SK-MEL-5 (cell line): ENCODE results near the gene CHEK1. TPM values are rescaled to one million over a fixed set of nuclear protein-coding genes. Genes with fewer than 3 reads are reported as not detected.
A peak's percentile ranks its signal among the peaks of the same experiment; 100 is the strongest.

ENCODE experiments used
- DNase-seq: peaks from one replicate; pipeline ENCODE4 v3.0.0-alpha.2; 2016; ENCODE audit warnings: low read depth, low spot score
- in situ Hi-C: cut with HindIII; loops from 2 replicates; pipeline ENCODE4 v1.10.0; 2016; ENCODE audit warnings: low sequenced_read_pairs, high pct_unique_total_duplicates, low pct_unique_long_range_greater_than_20kb
- total RNA-seq: library from RNA; depleted of rRNA; stranded (reverse); fragments of >200 nt; shearing (Covaris generic); gene quantifications from 2 replicates; pipeline ENCODE4 v1.2.3, GENCODE V29; 2014

Gene CHEK1
- total RNA-seq, 1 experiment from 2014 or later: 25.0 TPM

DNA sequence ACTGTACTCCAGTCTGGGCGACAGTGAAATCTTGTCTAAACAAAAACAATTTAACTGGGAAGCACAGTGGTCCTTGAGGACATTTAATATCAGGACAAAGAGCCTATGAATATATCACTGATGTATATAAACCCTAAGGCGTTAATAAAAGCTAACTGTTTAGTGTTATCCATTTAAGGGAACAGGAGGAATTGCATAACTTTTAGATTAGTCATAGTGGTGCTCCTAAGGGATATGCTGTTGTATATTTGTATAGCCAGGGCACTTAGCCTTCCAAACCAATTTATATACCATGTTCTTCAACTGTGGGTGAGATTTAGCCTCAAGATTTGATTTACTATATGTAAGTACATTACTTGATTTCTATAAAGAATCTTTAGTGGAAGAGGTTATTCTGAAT is 3.0 kb upstream of the CHEK1 start:
- in situ Hi-C loops: no loop called here
- DNase-seq: peak; percentile 5

DNA sequence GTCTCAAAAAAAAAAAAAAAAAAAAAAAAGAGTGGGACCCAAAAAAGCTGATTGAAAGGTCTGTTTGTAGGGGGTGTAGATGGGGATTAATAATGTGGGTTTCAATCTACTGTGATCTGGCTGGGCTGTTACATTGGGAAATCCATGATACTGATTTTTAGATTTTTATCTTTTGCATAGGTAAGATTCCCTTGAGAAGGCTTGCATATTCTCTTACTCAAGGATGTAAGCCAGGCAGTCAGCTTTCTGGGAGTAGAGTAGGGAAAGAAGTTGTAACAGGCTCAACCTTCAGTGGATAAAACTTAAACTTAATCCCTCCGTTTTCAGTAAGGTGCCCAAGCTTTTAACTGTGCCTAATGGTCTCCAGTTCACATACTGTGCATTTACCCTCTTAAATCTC is 1.9 kb upstream of the CHEK1 start:
- in situ Hi-C loops: no loop called here
- DNase-seq: no peak

DNA sequence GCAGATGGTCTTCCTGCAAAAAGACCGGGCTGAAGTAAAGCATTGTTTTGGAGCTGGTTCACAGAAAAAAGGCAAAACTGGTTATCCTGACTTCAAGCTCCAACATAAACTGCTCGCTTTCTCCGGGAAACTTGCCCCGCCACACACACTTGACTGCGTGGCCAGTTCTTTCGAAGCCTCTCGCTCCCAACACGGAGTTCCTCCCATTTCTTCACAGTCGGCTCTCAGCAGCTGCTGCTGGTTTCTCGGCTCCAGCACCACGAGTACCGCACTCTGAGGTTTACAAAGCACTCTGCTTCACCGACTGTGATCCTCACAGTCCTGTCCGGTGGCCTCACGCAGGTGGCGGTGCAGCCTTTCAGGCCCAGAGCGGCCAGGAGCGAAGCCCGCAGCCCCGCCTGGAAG is 264 bp downstream of the CHEK1 start:
- in situ Hi-C loops: no loop called here

DNA sequence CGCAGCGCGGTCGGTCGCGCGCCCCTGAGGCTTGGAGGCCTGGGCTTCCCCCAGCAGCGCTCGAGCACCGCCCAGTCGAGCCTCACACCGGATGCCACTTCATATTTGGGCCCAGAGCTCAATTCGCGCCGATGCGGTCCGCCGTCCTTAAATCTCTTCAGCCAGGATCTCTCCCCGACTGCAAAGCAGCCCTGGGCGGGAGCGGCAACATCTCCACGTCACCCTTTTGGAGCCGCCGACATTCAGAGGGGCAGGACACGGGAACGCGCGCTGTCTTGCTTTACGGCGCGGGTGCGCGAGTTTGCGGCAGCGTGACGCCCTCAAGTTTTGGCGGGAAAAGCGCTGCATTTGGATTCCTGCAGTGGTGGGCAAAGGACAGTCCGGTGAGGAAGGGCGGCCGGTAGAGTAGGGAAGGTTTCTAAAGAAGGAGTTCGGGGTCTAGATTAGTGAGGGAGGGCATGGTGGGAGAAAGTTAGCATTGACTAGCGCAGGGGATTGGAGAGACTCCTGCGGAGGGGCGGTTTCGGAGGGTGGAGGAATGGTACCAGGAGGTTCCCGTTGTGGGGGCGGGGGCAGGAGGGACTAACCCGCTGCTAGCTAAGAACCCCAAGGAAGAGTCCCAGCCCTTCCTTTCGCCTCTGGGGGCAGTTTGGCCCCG is 796 bp downstream of the CHEK1 start:
- DNase-seq: peak; percentile 85
- in situ Hi-C loops: no loop called here

More for the DNA sequence above, 264 bp downstream of the CHEK1 start:
- DNase-seq: no peak

DNA sequence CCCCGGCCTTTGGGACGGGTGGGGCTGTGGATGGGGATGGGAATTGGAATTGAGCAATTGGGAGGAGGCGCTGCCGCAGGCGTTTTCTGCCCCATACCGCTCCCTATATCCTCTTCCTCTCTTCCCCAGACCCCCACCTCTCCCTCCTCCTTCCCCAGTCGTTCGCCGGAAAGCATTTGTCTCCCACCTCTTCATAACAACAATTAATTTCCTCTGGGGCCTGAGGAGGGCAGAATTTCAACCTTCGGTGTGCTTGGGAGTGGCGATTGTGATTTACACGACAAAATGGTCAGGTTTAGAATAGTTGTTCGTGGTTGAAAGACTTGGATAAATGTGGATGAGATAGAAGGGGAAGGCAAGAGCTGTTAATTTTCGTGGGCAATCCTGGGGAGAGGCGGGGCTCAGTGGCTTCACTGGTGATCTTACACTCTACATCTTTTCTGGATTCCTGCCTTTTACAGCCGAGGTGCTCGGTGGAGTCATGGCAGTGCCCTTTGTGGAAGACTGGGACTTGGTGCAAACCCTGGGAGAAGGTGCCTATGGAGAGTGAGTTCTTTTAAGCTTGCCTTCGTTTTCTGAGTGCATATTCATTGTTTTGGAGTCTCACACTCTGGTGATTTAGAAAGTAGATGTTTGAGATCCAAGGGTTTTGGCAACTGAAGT is 1.5 kb downstream of the CHEK1 start:
- no peak for DNase-seq
- in situ Hi-C loops: no loop called here

DNA sequence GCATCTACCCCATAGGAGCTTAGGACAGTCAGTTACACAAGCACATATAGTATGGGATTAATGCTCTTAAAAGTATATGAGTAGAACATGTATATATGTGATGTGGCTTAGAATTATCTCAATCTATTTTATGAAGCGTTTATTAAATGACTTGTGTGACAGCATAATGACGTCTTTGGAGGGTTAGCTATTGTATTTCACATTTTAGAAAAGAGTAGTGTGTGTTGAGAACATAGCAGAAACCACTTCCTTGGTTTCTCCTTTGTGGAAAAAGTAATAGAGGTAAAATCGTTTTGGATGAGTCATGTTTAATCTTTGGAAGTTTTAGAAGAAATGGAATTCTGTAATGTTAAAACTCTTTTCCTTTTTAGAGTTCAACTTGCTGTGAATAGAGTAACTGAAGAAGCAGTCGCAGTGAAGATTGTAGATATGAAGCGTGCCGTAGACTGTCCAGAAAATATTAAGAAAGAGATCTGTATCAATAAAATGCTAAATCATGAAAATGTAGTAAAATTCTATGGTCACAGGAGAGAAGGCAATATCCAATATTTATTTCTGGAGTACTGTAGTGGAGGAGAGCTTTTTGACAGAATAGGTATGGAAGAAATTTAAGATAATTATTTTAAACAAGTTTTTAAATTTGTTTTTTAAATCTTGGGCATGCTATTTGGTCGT is 2.4 kb downstream of the CHEK1 start:
- in situ Hi-C loops: no loop called here
- DNase-seq: no peak

DNA sequence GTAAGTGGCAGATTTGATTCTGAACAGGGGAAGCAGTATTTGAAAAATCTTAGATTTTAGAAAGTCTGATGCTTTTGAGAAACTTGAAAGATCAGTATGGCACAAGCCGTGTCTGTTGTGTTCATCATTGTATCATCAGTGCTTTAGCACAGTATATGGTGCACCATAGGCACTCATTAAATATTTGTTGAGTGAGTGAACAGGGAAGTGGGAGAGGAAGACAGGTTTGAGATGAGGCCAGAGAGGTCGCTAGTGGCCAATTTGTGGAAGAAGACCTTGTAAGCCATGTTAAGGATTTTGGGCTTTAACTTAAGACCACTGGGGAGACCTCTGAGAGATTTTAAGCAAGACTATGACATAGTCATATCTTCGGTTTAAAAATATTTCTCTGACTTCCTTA is 12.9 kb downstream of the CHEK1 start:
- peak; percentile 32 for DNase-seq
- in situ Hi-C loops: no loop called here

DNA sequence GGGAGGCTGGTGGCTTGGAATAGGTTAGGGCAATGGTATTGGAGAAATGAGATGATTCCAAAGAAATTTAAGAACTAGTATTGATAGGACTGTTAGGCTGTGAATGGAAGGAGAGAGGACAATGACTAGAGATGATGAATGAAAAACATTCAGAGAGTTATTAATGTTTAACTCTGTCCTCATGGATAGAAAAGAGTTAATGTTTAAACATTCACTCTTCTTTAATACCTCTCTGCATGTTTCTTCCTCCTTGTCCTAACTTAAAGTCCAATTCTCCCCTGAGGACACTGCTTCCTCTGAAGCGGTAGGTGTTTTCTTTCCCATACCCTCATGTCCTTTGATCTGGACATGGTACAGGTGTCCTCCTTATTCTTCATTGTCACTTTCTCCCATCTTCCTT is 13.4 kb downstream of the CHEK1 start:
- in situ Hi-C loops: no loop called here

DNA sequence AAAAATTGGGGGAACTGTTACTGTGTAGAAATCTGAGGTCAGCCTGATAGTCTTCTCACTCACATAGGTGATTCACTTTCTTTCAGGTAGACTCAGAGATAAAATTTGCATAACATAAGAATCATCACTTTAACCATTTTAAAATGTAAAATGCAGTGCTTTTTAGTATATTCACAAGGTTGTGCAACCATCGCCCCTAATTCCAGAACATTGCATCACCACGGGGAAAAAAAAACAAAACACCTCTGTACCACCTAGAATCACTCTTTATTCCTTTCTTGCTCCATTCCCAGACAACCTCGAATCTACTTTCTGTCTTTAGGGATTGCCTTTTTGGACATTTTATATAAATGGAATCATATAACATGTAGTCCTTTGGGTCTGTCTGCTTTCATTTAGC is 20.9 kb downstream of the CHEK1 start:
- DNase-seq: no peak
- in situ Hi-C loops: no loop called here

More for the DNA sequence above, 13.4 kb downstream of the CHEK1 start:
- DNase-seq: no peak

DNA sequence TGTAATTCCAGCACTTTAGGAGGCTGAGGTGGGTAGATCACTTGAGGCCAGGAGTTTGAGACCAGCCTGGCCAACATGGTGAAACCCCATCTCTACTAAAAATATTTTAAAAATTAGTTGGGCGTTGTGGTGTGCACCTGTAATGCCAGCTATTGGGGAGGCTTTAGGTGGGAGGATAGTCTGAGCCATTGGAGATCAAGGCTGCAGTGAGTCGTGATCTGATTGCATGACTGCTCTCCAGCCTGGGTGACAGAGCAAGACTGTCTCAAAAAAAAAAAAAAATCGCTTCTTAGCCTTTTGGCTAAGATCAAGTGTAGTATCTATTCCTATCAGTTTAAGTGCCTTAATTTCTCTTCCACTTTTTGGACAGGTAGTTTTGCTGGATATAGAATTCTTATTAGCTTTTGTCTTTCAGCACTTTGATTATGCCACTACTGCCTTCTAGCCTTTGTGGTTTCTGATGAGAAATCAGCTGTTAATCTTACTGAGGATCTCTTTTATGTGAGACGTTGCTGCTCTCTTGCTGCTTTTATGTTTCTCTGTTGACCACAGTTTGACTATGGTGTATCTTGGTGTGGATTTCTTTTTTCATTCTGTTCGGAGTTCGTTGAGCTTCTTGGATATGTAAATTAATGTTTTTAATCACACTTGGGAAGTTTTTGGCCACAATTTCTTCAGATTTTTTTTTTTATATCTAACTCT is 24.7 kb downstream of the CHEK1 start:
- in situ Hi-C loops: no loop called here
- DNase-seq: no peak

DNA sequence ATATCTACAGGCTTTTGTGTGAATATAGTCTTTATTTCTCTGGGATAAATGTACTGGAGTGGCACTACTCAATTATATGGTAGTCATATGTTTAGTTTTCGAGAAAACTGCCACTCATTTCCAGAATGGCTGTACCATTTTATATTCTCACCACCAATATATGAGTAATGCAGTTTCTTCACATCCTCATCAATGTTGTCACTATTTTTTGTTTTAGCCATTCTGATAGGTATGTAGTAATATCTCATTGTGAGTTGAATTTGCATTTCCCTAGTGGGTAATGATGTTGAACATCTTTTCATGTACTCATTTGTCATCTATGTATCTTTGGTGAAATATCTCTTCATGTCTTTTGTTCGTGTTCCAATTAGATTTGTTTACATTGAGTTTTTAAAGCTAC is 37.7 kb downstream of the CHEK1 start:
- DNase-seq: no peak
- in situ Hi-C loops: no loop called here

DNA sequence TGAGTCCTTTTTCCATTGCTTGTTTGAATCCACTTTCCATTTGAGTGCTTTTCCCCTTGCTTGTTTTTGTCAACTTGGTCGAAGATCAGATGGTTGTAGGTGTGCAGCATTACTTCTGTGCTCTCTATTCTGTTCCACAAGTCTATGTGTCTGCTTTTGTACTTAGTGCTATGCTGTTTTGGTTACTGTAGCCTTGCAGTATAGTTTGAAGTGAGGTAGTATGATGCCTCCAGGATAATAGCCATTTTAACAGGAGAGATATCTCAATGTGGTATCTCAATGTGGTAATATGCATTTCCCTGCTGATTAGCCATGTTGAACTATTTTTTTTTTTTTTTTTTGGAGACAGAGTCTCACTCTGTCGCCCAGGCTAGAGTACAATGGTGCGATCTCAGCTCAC is 38.9 kb downstream of the CHEK1 start:
- in situ Hi-C loops: no loop called here
- no peak for DNase-seq

DNA sequence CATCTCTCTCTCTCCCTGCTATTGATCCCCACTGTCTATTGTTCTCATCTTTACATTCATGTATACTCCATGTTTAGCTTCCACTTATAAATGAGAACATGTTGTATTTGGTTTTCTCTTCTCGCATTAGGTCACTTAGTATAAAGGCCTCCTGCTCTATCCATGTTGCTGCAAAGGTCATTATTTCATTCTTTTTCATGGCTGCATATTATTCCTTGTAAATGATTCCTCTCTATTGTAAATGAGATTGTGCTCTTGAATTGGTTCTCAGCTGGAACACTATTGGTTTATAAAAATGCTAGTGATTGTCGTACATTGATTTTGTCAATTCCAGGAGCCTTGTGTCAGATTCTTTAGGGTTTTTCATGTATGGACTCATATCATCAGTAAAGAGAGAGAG is 42.2 kb downstream of the CHEK1 start:
- no peak for DNase-seq
- in situ Hi-C loops: no loop called here

DNA sequence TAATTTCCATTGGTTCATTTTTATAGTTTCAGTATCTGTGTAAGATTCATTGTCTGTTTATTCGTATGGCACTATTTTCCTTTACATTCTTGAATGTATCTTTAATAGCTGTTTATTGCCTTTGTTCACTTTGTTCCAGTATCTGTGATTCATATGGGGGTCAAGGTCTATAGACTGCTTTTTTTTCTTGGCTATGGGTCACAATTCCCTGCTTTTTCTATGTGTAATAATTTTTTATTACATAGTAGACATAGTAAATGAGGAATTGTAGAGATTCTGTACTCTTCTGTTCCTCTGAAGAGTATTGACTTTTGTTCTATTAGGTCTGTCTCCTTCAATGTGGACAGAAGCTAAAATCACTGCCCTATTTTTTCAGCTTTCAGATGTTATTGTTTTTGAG is 45.2 kb downstream of the CHEK1 start:
- no peak for DNase-seq
- in situ Hi-C loops: no loop called here

DNA sequence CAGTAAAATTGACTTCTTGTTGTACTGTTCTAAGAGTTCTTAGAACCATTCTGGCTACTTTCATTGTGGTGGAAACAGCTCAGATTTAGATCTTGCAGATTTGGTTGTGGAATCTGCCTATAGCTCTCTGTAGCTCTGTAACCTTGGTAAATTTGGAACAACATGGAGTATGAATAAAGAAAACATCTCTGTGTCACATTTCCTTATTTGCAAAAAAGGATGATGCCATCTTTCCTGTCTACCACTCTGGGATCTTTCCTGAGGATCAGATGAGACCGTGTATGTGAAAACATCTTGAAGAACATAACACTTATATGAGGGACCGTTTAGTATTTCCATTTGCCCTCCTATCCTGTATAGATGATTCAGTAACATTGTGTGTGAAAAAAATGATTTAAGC is 46.6 kb downstream of the CHEK1 start:
- no peak for DNase-seq
- in situ Hi-C loops: no loop called here

DNA sequence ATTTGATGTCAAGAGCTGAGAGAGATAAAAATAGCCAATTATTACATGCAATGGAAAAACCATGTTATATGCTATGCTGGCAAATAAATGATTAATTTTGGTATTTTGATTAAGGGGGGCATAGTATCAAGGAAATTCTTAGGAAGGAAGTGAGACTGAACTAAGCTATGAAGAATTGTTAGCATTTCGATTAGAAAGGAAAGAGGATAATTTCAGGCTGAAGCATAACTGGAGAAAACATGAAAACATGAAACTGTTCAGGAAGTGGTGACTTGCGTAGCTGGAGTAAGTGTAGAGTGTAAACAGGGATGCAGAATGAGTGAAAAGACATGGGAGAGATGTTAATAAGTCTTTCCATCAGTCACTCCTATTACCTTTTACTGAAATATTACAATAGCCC is 49.2 kb downstream of the CHEK1 start:
- no peak for DNase-seq
- in situ Hi-C loops: no loop called here

DNA sequence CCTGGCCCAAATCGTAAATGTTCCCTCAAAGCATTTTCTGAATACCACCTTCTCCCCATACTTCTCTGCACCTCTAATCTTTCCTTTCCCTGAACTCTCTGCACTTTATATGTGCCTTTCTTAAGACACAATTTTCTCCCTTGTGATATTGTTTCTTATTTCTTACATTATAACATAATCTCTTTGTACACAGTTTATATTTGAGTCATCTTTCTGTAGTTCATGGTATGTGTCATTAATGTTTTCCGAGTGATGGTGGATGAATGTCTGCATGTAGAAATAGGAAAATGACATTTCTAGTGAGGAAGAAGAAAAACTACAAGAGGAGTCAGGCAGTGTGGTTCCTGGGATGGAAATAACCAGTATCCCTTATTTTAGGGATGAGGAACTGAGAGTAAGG is 50.2 kb downstream of the CHEK1 start:
- in situ Hi-C loops: no loop called here
- no peak for DNase-seq

DNA sequence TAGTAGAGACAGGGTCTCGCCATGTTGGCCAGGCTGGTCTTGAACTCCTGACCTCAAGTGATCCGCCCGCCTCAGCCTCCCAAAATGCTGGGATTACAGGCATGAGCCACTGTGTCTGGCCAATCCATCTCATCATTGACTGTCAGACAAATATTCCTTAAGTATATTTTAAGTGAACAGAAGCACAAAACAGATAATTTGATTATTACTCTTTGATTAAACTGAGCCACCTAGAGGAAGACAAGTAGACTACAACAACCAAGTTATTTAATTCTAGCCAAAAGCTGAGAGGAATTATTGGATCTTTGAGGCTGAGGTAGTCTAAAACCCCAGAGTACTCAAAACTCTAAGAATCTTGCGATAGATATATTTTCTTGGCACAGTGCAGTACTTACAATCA is 54.4 kb downstream of the CHEK1 start:
- peak; percentile 22 for DNase-seq
- in situ Hi-C loops: no loop called here
